GM12801 (cell line): Measurements from ENCODE around the gene VGLL4.

ENCODE experiments used
- CTCF ChIP-seq: IDR thresholded peaks from one replicate; pipeline ENCODE4 v1.5.1; 2011; ENCODE audit warnings: control low read depth; ENCODE audit not compliant: insufficient read length; ENCODE audit errors: extremely low read depth

VGLL4 gene

DNA sequence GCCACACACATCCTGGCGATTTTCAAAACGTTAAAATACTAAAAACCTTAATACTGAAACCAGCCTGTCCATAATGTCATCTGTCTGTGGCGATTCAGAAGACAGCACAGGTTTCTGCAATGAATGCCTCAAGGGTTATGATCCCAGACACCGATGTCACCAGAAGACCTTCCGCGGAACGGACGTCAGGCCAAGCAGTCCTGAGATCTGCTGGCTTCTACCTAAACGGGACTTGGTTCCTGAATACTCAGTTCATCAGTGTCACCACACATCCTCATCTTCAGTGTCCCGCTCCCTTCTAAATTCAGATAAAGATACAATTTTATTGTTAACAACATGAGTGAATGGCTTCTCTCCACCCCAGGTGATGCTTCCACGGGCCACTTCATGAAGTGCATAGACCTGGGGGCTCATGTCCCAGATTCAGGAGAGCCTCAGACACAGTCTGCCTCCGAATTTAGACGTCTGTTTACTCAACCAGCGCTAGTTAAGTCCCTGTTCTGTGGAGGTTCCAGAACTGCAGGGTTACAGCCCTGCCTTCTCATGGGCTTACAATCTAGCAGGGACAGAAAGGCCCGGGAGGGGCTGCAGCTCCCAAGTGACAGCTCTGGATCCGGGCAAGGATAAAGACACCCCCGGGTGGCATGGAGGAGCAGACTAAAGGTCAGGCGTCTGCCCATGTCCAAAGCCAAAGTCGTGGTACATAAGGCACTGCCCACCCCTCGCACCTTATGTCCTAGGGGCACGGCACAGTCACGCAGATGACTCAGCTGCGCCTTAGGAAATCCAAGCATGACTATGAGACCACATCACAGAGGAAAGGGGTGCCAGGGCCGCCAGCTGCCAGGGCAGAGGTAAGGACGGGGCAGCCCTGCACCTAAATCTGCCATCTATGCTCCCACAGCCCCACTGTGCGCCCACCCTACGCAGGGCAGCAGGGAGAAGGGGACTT is 75.9 kb downstream of the VGLL4 start:
- no peak for TF ChIP-seq CTCF

- no peak for TF ChIP-seq CTCF
These were observed 76.8 kb downstream of the VGLL4 start for GRCh38 chr3:11566916-11567315.

GRCh38 chr3:11566478-11566877 is 77.2 kb downstream of the VGLL4 start:
- no peak for TF ChIP-seq CTCF

GRCh38 chr3:11565932-11566331 is 77.8 kb downstream of the VGLL4 start:
- TF ChIP-seq CTCF, result no peak

GRCh38 chr3:11565492-11565891 is 78.2 kb downstream of the VGLL4 start:
- no peak for TF ChIP-seq CTCF

DNA sequence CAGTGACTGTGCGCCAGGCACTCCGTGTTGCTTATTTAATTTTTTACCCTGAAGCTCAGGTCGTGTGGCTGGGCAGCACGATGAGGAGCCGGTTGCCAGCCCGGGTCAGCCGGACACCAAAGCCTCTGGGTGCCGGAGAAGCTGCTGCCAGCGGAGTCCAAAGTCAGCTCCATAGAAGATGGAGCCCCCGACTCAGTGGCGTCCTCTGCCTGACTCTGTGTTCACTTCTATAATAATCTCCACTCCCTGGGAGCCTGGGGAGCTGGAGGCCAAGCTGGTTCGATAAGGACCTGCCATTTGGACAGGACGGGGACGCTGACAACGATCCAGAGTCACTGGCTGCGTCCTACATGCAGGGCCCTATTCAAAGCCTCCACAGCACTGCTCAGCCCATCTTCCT is 78.6 kb downstream of the VGLL4 start:
- TF ChIP-seq CTCF, result no peak

DNA sequence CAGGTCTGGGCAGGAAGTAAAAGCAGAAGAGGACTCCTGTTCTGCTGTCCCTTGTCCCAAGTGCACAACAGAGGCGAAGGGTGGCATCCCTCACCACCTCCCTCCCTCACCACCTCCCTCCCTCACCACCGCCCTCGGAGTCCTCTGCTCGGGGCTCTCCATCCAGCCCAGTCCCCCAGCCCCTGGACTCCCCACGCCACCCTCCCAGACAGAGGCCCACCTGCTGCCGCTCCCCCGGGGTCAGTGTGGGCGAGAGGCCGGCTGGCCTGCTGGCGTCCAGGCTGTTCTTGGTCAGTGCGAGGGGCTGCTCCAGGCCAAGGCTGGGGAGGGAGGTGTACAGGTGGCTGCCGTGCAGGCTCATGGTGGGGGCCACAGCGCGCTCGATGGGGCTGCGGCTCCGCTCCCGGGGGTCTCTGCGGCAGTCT is 79.1 kb downstream of the VGLL4 start:
- TF ChIP-seq CTCF, result no peak
